Retinal pigment epithelial cell (primary cell): ENCODE results near the gene PRR7.
A peak's percentile ranks its signal among the peaks of the same experiment; 100 is the strongest.

Source experiments
- DNase-seq: peaks from one replicate; pipeline ENCODE4 v3.0.0-alpha.2; 2010; ENCODE audit warnings: low read depth
- H3K4me3 ChIP-seq: 2 replicates; pipeline ENCODE4 v1.5.1; 2011; ENCODE audit warnings: mild to moderate bottlenecking, low read length, control low read depth, moderate library complexity
- CTCF ChIP-seq: conservative IDR thresholded peaks from 2 replicates; pipeline ENCODE4 v1.5.1; 2011; ENCODE audit warnings: low read depth, low read length, control low read depth, inconsistent platforms

Gene PRR7

GRCh38 chr5:177496070-177496726, 49.6 kb downstream of the PRR7 start:
- H3K4me3 ChIP-seq, result peak overlapping the region; percentile 81
- TF ChIP-seq CTCF, result peak; percentile 48

GRCh38 chr5:177496727-177497291, 50.2 kb downstream of the PRR7 start:
- TF ChIP-seq CTCF, result no peak
- peak overlapping the region; percentile 81 for H3K4me3 ChIP-seq
- DNase-seq, result peak; percentile 68

More at GRCh38 chr5:177496070-177496726, 49.6 kb downstream of the PRR7 start:
- DNase-seq, result no peak

- DNase-seq, result peak; percentile 87
- peak within 1 kb of the TSS; percentile 81 for H3K4me3 ChIP-seq
- peak; percentile 10 for TF ChIP-seq CTCF
Measured at GRCh38 chr5:177497292-177498012, 50.8 kb downstream of the PRR7 start, which contains the start of gene PDLIM7. PDLIM7 (minus strand) TSS chr5:177497604; CDS start chr5:177496512, 1,092 bp downstream.

GRCh38 chr5:177498013-177498787, 51.6 kb downstream of the PRR7 start:
- no peak for DNase-seq
- no peak for TF ChIP-seq CTCF
- peak overlapping the region; percentile 57 for H3K4me3 ChIP-seq

- DNase-seq, result no peak
- no peak overlapping the region for H3K4me3 ChIP-seq
- TF ChIP-seq CTCF, result no peak
Measured at GRCh38 chr5:177499842-177500241, 53.2 kb downstream of the PRR7 start.

- peak; percentile 99 for TF ChIP-seq CTCF
- H3K4me3 ChIP-seq, result no peak overlapping the region
- peak; percentile 40 for DNase-seq
Measured at GRCh38 chr5:177500685-177501522, 54.3 kb downstream of the PRR7 start.
